ENCODE data around the gene S100A14. TPM values are rescaled to one million over a fixed set of nuclear protein-coding genes. Genes with fewer than 3 reads are reported as not detected.

Gene S100A14
- total and polyA plus RNA-seq, 2 of the 13 experiments (the other 11 are each of a cell fraction or from before 2014, with no cell fraction given), result 1.4 to 7.7 TPM

DNA sequence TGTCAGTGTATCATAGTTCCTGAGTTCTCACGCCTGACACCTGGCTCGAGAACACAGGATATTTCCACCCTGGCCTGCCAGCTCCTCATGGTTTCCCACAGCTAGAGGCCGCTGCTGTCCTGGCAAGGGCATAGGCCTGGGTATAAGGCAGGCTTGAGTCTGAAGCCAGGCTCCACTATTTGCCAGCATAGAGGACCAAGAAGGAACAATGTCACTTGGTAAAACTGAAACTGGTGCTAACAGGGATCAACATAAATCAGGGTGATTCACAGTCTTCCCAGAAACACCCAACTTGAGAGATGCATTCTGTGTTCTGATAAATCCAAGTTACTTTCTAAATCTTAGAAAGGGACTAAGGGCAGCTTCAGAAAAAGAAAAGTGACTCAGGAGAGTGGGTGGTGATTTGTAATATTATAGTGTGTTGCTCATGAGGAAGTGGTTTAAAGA, 43.5 kb downstream of the S100A14 start (continued):
- TF ChIP-seq HMGXB4 (CRISPR knock-in tag; IDR thresholded peaks at IDR 0.05; ENCODE audit: borderline replicate concordance in 1 of 2, low read depth in 1 of 2) (peak; percentile 61 to 85; a peak in 2 of 4 replicates), ZFX (CRISPR knock-in tag; IDR thresholded peaks at IDR 0.05; ENCODE audit: low read depth) (peak; percentile 43; the same call in 1 of the 2 replicates), NPAS2 (CRISPR knock-in tag; IDR thresholded peaks at IDR 0.05; ENCODE audit: borderline replicate concordance) (no peak), PTBP1 (IDR thresholded peaks at IDR 0.05; ENCODE audit: low read depth, low read length, poor library complexity, severe bottlenecking) (no peak), STAG1 (CRISPR knock-in tag; IDR thresholded peaks at IDR 0.05) (peak; percentile 96), IRF2 (CRISPR knock-in tag; IDR thresholded peaks at IDR 0.05) (peak; percentile 50; the same call in 1 of the 2 replicates), ZNF354B (CRISPR knock-in tag; IDR thresholded peaks at IDR 0.05) (no peak), XRCC5 (optimal IDR thresholded peaks at IDR 0.05; ENCODE audit: low read length) (peak; percentile 75), BCL6 (CRISPR knock-in tag; IDR thresholded peaks at IDR 0.05) (0 out of 2 replicates have a peak, but pooled peaks have one; percentile 13), RFXANK (CRISPR knock-in tag; IDR thresholded peaks at IDR 0.05) (no peak), ELF3 (CRISPR knock-in tag; IDR thresholded peaks at IDR 0.05) (peak; percentile 44; the same call in 1 of the 2 replicates), SMC3 (IDR thresholded peaks at IDR 0.05; ENCODE audit: low read length) (peak; percentile 87), ZSCAN29 (CRISPR knock-in tag; conservative IDR thresholded peaks at IDR 0.05) (no peak)
- TF ChIP-seq, protein P1, sequence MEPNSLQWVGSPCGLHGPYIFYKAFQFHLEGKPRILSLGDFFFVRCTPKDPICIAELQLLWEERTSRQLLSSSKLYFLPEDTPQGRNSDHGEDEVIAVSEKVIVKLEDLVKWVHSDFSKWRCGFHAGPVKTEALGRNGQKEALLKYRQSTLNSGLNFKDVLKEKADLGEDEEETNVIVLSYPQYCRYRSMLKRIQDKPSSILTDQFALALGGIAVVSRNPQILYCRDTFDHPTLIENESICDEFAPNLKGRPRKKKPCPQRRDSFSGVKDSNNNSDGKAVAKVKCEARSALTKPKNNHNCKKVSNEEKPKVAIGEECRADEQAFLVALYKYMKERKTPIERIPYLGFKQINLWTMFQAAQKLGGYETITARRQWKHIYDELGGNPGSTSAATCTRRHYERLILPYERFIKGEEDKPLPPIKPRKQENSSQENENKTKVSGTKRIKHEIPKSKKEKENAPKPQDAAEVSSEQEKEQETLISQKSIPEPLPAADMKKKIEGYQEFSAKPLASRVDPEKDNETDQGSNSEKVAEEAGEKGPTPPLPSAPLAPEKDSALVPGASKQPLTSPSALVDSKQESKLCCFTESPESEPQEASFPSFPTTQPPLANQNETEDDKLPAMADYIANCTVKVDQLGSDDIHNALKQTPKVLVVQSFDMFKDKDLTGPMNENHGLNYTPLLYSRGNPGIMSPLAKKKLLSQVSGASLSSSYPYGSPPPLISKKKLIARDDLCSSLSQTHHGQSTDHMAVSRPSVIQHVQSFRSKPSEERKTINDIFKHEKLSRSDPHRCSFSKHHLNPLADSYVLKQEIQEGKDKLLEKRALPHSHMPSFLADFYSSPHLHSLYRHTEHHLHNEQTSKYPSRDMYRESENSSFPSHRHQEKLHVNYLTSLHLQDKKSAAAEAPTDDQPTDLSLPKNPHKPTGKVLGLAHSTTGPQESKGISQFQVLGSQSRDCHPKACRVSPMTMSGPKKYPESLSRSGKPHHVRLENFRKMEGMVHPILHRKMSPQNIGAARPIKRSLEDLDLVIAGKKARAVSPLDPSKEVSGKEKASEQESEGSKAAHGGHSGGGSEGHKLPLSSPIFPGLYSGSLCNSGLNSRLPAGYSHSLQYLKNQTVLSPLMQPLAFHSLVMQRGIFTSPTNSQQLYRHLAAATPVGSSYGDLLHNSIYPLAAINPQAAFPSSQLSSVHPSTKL (CRISPR knock-in tag; IDR thresholded peaks at IDR 0.05), result peak; percentile 28; the same call in 1 of the 2 replicates
- TF ChIP-seq, protein P2, sequence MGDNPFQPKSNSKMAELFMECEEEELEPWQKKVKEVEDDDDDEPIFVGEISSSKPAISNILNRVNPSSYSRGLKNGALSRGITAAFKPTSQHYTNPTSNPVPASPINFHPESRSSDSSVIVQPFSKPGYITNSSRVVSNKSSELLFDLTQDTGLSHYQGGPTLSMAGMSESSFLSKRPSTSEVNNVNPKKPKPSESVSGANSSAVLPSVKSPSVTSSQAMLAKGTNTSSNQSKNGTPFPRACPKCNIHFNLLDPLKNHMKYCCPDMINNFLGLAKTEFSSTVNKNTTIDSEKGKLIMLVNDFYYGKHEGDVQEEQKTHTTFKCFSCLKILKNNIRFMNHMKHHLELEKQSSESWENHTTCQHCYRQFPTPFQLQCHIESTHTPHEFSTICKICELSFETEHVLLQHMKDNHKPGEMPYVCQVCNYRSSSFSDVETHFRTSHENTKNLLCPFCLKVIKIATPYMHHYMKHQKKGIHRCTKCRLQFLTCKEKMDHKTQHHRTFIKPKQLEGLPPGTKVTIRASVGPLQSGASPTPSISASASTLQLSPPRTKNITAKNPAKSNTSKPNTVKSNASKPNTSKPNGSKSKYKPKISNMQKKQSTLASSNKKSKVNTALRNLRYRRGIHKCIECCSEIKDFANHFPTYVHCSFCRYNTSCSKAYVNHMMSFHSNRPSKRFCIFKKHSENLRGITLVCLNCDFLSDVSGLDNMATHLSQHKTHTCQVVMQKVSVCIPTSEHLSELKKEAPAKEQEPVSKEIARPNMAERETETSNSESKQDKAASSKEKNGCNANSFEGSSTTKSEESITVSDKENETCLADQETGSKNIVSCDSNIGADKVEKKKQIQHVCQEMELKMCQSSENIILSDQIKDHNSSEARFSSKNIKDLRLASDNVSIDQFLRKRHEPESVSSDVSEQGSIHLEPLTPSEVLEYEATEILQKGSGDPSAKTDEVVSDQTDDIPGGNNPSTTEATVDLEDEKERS (CRISPR knock-in tag; IDR thresholded peaks at IDR 0.05), result no peak
- TF ChIP-seq, protein P3, sequence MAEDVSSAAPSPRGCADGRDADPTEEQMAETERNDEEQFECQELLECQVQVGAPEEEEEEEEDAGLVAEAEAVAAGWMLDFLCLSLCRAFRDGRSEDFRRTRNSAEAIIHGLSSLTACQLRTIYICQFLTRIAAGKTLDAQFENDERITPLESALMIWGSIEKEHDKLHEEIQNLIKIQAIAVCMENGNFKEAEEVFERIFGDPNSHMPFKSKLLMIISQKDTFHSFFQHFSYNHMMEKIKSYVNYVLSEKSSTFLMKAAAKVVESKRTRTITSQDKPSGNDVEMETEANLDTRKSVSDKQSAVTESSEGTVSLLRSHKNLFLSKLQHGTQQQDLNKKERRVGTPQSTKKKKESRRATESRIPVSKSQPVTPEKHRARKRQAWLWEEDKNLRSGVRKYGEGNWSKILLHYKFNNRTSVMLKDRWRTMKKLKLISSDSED (CRISPR knock-in tag; IDR thresholded peaks at IDR 0.05), result no peak
- TF ChIP-seq, protein P4, sequence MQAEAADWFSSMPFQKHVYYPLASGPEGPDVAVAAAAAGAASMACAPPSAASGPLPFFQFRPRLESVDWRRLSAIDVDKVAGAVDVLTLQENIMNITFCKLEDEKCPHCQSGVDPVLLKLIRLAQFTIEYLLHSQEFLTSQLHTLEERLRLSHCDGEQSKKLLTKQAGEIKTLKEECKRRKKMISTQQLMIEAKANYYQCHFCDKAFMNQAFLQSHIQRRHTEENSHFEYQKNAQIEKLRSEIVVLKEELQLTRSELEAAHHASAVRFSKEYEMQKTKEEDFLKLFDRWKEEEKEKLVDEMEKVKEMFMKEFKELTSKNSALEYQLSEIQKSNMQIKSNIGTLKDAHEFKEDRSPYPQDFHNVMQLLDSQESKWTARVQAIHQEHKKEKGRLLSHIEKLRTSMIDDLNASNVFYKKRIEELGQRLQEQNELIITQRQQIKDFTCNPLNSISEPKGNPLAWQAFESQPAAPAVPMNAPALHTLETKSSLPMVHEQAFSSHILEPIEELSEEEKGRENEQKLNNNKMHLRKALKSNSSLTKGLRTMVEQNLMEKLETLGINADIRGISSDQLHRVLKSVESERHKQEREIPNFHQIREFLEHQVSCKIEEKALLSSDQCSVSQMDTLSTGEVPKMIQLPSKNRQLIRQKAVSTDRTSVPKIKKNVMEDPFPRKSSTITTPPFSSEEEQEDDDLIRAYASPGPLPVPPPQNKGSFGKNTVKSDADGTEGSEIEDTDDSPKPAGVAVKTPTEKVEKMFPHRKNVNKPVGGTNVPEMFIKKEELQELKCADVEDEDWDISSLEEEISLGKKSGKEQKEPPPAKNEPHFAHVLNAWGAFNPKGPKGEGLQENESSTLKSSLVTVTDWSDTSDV (CRISPR knock-in tag; IDR thresholded peaks at IDR 0.05), result no peak

Measured in HepG2 (cell line).